GM04503 (cell line): Measurements from ENCODE around the gene LDAH.

Experiments used
- DNase-seq: peaks from one replicate; pipeline ENCODE4 v3.0.0-alpha.2; 2012; ENCODE audit warnings: low read depth

LDAH gene

GRCh38 chr2:20667151-20667530, 155.8 kb downstream of the LDAH start:
- no peak for DNase-seq

- no peak for DNase-seq
Observed at GRCh38 chr2:20666304-20667150, 156.4 kb downstream of the LDAH start, which contains the start of gene GDF7. GDF7 (plus strand) TSS chr2:20667144; CDS start chr2:20667240, 96 bp downstream.

GRCh38 chr2:20666005-20666303, 156.9 kb downstream of the LDAH start:
- no peak for DNase-seq

GRCh38 chr2:20665243-20666004, 157.5 kb downstream of the LDAH start:
- no peak for DNase-seq

GRCh38 chr2:20664431-20665242, 158.3 kb downstream of the LDAH start:
- no peak for DNase-seq

GRCh38 chr2:20664071-20664390, 158.9 kb downstream of the LDAH start:
- no peak for DNase-seq

GRCh38 chr2:20663196-20664070, 159.5 kb downstream of the LDAH start:
- no peak for DNase-seq

GRCh38 chr2:20662308-20662937, 160.5 kb downstream of the LDAH start:
- DNase-seq: no peak

- no peak for DNase-seq
Observed at GRCh38 chr2:20661421-20662307, 161.2 kb downstream of the LDAH start.

GRCh38 chr2:20660506-20661420, 162.1 kb downstream of the LDAH start:
- no peak for DNase-seq

GRCh38 chr2:20657522-20658235, 165.2 kb downstream of the LDAH start:
- DNase-seq: no peak

- DNase-seq: no peak
Observed at GRCh38 chr2:20656561-20656960, 166.3 kb downstream of the LDAH start.

GRCh38 chr2:20654535-20654813, 168.4 kb downstream of the LDAH start:
- DNase-seq: no peak

- no peak for DNase-seq
Observed at GRCh38 chr2:20653695-20654534, 169.0 kb downstream of the LDAH start.

GRCh38 chr2:20652673-20653575, 170.0 kb downstream of the LDAH start:
- DNase-seq: no peak

- no peak for DNase-seq
Observed at GRCh38 chr2:20652141-20652540, 170.8 kb downstream of the LDAH start.

GRCh38 chr2:20651731-20652099, 171.2 kb downstream of the LDAH start:
- DNase-seq: no peak
